ENCODE data around the gene TBC1D26.
"Not testable (repeated sequence)": the region's sequence is repeated elsewhere in the genome, so short reads cannot be mapped to it uniquely, and the experiment has no call there.

Gene TBC1D26

DNA sequence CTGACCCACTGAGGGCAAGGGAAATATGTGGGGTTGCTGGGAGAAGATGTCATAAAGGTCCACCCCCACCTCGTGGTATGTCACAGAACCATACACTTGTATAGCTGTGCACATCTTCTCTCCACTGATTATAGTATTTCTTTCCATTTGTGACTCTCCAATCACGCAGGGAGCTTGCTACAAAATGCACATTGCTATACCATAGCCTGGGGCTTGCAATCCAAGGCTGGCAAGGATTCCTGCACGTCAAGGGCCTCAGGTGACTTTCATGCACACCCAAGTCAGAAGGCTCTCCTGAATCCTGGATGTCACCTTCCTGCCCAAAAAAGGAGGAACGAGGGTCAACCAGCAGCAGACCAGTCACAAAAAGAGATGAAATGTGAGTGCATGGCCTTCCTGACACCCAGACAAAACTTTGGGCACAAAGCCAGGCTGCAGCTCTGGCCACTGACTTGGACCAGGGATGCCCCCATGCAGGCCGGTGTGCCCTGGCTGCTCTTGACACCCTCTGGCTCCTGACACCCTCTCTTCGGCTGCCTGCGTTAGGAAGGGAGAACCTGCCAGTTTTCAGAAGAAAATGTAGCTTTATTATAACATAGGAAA is 12.1 kb downstream of the TBC1D26 start:
- DNase-seq, result no peak

DNA sequence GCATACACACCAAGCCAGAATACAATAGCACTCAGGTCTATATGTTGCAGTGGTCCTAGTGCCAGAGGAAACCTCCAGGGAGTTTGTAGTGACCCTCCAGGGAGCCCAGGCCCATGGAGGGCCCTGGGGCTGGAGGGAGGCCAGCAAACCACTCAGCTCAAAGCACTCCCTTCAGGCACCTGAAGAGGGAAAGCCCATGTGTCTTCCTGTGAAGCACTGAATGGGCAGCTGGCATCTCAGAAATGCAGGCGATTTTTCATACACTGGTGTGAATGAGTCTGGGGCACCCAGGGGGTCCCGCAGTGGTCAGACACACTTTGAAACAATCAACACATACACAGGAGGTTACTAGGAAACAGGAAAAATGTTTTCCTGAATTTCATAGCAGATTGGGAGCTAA is 12.8 kb downstream of the TBC1D26 start:
- DNase-seq, result no peak

DNA sequence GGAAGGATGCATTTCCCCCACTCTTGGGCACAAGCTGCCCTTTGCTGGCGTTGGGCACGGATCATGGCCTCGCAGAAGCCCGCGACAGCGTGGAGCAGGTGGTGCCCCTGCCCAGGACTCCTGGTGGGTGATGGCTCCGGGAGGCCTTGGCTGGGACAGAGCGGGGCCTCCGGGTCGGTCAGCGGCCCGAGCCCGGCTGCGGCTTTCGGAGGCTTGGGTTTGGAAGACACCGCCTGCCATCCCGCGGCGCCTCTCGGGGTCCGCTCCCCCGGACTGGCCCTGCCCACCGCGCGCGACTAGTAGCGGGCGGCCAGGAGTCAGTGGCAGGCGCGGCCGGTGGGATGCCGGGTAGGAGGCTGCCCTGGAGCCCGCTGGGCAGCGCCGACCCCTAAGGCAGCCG is 17.3 kb downstream of the TBC1D26 start:
- DNase-seq, result not testable (repeated sequence)

DNA sequence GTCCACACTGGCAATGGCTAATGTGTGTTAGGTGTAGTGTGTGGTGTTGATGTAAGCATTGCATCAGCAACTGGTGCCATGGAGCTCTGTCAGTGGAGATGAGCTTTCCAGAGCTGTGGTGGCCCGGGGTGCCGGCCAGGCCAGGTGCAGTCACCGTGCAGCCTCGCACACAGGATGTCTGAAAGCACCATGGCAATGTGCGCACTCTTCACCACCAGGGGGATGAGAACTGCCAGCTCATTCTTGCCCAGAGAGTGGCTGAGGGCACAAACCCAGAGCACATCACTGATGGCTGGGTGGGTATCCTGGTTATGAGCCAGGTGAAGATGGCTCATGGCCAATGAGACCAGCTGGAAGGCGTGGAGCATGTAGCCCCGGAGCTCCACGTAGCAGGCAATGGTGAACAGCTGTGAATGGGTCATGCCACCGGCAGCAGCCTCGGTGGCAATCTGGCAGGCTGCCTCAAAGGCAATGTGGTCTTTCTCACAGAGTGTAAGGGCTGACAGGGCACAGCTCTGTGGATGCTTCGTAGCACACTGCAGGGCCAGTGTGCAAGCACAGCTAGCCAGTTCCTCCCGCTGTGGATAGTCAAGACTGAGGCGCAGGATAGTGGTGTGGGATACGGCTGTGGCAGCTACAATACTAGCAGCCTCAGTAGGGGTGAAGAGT is 36.9 kb downstream of the TBC1D26 start:
- not testable (repeated sequence) for DNase-seq

DNA sequence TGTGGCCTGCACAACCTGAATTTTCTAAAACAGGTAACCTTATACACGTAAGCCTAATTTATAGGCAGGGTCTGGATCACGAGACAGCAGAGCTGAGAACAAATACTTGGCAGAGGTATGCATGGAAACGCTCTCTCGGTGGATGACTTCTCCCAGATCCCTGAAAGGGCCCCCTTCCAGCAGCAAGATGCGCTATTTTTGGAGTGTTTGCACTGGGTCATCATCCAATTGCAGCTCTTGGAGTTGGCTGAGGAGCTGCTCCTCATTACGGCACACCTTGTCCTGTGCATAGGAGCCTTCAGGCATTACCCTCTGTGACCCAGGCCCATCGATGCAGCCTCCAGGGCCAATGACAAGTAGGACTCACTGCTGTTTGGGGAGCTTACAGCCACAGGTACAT is 38.6 kb downstream of the TBC1D26 start:
- DNase-seq, result not testable (repeated sequence)

DNA sequence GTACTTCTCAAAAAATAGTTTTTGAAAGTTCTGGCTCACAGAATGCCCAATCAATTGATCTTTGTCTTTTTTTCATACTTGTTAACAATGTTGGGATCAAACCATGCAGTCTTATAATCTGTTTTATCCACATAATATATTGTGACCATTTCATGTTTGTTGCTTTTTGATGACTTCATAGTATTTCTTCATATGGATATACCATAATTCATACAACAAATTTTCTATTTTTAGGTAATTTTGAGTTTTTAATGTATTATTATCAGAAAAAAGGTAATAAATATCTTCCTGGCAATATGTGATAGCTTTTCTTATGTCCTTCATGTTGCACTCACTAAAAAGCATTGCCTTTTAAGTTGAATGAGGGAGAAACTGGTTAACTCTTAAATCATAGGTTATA is 44.8 kb downstream of the TBC1D26 start:
- DNase-seq, result no peak

DNA sequence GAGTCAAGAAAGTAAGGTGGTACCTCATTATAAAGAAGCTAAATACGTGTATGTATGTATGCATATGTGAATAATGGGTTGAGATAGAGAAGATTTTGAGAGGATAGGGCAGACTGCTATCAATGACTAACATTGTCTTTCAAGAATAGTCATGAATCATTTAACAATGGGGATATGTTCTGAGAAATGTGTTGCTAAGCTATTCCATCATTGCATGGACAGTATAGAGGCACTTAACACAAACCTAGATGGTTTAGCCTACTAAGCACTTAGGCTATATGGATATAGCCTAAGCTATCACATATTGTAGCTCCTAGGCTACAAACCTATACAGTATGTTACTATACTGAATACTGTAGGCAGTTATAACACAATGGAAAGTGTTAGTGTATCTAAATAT is 45.2 kb downstream of the TBC1D26 start:
- no peak for DNase-seq

DNA sequence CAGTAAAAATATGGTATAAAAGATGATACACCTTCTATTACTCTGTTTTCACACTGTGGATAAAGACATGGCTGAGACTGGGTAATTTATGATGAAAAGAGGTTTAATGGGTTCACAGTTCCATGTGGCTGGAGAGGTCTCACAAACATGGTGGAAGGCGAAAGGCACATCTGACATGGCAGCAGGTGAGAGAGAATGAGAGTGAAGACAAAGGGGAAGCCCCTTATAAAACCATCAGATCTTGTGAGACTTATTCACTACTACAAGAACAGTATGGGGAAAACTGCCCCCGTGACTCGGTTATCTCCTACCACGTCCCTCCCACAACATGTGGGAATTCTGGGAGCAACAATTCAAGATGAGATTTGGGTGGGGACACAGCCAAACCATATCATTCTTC is 45.6 kb downstream of the TBC1D26 start:
- no peak for DNase-seq

DNA sequence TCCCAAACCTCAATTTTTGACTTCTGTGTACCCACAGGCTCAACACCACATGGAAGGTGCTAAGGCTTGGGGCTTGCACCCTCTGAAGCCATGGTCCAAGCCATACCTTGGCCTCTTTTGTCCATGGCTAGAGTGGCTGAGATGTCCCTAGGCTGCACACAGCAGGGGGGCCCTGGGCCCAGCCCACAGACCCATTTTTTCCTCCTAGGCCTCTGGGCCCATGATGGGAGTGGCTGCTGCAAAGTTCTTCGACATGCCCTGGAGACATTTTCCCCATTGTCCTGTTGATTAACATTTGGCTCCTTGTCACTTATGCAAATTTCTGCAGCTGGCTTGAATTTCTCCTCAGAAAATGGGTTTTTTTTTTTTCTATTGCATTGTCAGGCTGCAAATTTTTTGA is 47.0 kb downstream of the TBC1D26 start:
- no peak for DNase-seq

DNA sequence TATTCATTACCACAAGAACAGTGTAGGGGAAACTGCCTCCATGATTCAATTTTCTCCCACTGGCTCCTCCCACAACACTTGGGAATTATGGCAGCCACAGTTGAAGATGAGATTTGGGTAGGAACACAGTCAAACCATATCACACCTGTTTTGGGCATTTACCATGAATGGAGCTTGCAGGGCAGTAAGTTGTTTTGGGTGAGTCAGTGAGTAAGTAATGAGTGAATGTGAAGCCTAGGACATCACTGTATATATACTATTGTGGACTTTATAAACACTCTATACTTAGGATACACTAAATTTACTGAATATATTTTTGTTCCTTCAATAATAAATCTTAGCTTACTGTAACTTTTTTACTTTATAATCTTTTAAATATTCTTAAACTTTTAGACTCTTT is 48.1 kb downstream of the TBC1D26 start:
- DNase-seq, result no peak

DNA sequence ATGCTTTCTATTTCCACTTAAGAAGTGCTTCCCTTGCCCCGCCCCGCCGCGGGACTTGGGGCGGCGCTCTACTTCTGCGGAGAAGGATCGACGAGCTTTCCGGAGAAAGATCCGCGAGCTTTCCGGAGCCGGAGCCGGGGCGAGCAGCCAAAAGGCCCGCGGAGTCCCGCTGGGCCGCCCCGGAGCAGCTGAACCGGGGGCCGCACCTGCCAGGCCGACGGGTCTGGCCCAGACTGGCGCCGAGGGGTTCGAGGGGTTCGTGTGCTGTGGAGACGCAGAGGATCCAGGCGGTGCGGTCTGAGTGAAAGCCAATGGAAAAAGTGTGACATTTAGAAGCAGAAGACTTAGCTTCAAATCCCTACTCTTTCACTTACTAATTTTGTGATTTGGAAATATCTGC is 50.8 kb downstream of the TBC1D26 start:
- peak; percentile 54 for DNase-seq

DNA sequence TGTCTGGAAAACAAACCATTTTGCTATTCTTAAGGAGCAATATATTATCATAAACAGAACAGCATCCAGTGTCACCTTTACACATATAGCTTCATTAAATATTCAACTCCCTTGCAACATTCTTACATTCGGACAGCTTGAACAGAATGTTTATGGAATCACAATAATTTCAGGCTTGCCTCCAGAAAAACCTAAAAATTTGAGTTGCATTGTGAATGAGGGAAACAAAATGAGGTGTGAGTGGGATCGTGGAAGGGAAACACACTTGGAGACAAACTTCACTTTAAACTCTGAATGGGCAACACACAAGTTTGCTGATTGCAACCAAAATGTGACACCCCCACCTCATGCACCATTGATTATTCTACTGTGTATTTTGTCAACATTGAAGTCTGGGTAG is 51.4 kb downstream of the TBC1D26 start:
- no peak for DNase-seq

DNA sequence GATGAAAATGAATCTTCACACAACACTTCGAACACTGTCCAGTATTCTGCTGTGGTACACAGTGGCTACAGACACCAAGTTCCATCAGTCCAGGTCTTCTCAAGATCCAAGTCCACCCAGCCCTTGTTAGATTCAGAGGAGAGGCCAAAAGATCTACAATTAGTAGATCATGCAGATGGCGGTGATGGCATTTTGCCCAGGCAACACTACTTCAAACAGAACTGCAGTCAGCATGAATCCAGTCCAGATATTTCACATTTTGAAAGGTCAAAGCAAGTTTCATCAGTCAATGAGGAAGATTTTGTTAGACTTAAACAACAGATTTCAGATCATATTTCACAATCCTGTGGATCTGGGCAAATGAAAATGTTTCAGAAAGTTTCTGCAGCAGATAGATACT is 52.3 kb downstream of the TBC1D26 start:
- DNase-seq, result not testable (repeated sequence)

DNA sequence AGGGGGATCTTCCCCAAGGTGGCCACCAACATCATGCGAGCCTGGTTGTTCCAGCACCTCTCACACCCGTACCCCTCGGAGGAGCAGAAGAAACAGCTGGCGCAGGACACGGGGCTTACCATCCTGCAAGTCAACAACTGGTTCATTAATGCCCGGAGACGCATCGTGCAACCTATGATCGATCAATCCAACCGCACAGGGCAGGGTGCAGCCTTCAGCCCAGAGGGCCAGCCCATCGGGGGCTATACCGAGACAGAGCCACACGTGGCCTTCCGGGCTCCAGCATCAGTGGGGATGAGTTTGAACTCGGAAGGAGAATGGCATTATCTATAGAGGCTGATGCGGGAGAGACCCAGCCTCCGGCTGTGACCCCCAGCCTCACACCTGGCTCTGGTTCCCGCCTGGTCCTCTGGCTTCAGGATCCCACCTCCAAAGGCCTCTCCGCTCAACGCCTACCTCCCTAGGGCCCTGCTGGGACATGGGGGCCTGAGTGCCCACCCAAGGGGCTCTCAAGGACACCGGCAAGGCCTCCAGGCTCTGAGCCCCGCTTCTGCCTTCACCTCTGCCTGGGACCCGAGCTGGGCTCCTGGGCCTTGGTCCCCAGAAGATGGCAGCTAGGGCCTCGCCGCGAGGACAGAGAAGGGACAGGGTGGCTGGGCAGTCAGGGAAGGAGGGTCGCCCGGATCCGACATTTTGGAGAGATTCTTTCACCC is 55.4 kb downstream of the TBC1D26 start:
- not testable (repeated sequence) for DNase-seq

DNA sequence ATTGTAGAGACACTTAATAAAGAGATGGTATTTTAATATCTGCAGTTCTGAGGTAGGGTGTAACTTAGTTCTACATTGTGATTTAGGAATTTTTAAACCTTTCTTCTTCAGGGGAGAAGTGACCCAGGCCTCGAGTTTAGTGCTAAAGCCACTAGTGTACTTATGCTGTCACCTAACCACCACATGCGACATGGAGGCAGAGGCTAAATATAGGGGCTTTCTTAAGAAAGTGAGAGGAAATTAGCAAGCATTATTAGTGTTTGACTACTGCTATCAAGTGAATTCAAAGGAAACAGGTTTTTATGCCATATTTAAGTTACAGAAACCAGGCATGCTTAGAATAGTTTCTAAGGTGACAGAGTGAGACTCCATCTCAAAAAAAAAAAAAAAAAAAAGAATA is 56.3 kb downstream of the TBC1D26 start:
- DNase-seq, result not testable (repeated sequence)
